Endothelial cell (in vitro differentiated cells): ENCODE data around the gene AGT. TPM values are rescaled to one million over a fixed set of nuclear protein-coding genes. Genes with fewer than 3 reads are reported as not detected.

Source experiments
- DNase-seq: peaks from one replicate; pipeline ENCODE4 v3.0.0; 2021; ENCODE audit warnings: low spot score
- H3K27ac Mint-ChIP-seq: one replicate; pipeline ENCODE4 v1.8.0; 2021; ENCODE audit warnings: mixed read lengths, inconsistent platforms; ENCODE audit not compliant: unreplicated experiment
- H3K27me3 Mint-ChIP-seq: one replicate; pipeline ENCODE4 v1.8.0; 2021; ENCODE audit warnings: mild to moderate bottlenecking, moderate library complexity, mixed read lengths, inconsistent platforms; ENCODE audit not compliant: unreplicated experiment
- H3K36me3 Mint-ChIP-seq: one replicate; pipeline ENCODE4 v1.8.0; 2021; ENCODE audit warnings: mild to moderate bottlenecking, low read depth, mixed read lengths, inconsistent platforms; ENCODE audit not compliant: unreplicated experiment
- H3K4me1 Mint-ChIP-seq: one replicate; pipeline ENCODE4 v1.8.0; 2021; ENCODE audit warnings: mild to moderate bottlenecking, mixed read lengths, inconsistent platforms; ENCODE audit not compliant: unreplicated experiment
- H3K4me3 Mint-ChIP-seq: one replicate; pipeline ENCODE4 v1.8.0; 2021; ENCODE audit warnings: mild to moderate bottlenecking, mixed read lengths, inconsistent platforms; ENCODE audit not compliant: unreplicated experiment
- H3K9me3 Mint-ChIP-seq: one replicate; pipeline ENCODE4 v1.8.0; 2021; ENCODE audit warnings: mixed read lengths, inconsistent platforms; ENCODE audit not compliant: unreplicated experiment
- total RNA-seq: library from RNA; stranded (reverse); fragmentation: NEBNext Ultra II Directional; extraction: Animal tissue kit (Norgen Biotek cat#: 25700); gene quantifications from one replicate; pipeline ENCODE4 v1.2.1, GENCODE V29; 2021; ENCODE audit not compliant: unreplicated experiment
- TF ChIP-seq, protein P1 (sequence below): fragments of 200-600 bp; sonication (generic); IDR thresholded peaks from one replicate; pipeline ENCODE4 v1.5.0; 2021; ENCODE audit warnings: antibody characterized with exemption; ENCODE audit not compliant: unreplicated experiment

Gene AGT
- total RNA-seq, 1 donor from 2014 or later: not detected

DNA sequence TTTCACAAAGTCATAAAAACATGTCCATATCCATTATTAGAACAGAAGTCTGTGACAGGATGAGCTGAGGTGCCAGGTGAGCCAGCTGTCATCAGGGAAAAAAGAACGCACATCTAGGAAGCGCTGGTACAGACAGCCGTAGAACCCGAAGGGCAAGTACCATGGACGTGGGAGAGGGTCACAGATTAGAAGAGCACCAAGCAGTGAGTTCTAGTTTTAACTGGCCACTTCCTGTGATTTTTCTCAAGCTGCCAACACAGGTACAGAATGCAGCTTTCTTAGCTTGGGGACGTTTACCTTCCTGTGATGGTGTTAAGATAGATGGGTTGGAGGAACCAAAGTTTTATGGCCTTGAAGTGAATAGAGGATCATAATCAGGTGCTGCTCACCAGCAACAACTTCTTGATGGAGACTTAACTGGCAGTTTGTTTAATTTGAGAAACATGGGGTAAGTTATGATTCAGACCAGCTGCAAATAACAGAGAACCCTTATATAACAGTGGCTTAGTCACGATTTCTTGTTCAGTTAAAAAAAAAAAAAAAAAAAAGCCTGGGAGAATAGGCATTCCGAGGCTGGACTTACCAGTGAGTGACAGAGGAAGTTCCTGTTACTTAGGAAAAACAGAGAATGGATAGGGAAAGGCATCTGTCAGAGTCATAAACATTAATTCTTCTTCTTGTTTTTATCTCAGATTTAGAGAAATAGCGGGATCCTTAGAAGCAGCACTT is 30.9 kb downstream of the AGT start:
- TF ChIP-seq, protein P1, sequence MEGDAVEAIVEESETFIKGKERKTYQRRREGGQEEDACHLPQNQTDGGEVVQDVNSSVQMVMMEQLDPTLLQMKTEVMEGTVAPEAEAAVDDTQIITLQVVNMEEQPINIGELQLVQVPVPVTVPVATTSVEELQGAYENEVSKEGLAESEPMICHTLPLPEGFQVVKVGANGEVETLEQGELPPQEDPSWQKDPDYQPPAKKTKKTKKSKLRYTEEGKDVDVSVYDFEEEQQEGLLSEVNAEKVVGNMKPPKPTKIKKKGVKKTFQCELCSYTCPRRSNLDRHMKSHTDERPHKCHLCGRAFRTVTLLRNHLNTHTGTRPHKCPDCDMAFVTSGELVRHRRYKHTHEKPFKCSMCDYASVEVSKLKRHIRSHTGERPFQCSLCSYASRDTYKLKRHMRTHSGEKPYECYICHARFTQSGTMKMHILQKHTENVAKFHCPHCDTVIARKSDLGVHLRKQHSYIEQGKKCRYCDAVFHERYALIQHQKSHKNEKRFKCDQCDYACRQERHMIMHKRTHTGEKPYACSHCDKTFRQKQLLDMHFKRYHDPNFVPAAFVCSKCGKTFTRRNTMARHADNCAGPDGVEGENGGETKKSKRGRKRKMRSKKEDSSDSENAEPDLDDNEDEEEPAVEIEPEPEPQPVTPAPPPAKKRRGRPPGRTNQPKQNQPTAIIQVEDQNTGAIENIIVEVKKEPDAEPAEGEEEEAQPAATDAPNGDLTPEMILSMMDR: no peak
- Mint-ChIP-seq H3K4me3 (no peak overlapping the region), H3K9me3 (no peaks in the 10 kb centered on the region), H3K36me3 (peaks cover 15% of the 10 kb centered on the region), H3K27me3 (no peaks in the 10 kb centered on the region), H3K27ac (peak overlapping the region; percentile 36), H3K4me1 (peaks cover 20% of the 10 kb centered on the region)
- DNase-seq: no peak

- H3K9me3 Mint-ChIP-seq: no peaks in the 10 kb centered on the region
- no peak for DNase-seq
- TF ChIP-seq, protein P1: no peak
- peaks cover 15% of the 10 kb centered on the region for H3K4me1 Mint-ChIP-seq
- no peaks in the 10 kb centered on the region for H3K27me3 Mint-ChIP-seq
- no peak overlapping the region for H3K4me3 Mint-ChIP-seq
- peaks cover 14% of the 10 kb centered on the region for H3K36me3 Mint-ChIP-seq
- H3K27ac Mint-ChIP-seq: no peak overlapping the region
These were observed 31.6 kb downstream of the AGT start for GRCh38 chr1:230682274-230682673.

- TF ChIP-seq, protein P1: no peak
- no peaks in the 10 kb centered on the region for H3K9me3 Mint-ChIP-seq
- H3K4me3 Mint-ChIP-seq: no peak overlapping the region
- DNase-seq: no peak
- peaks cover 17% of the 10 kb centered on the region for H3K36me3 Mint-ChIP-seq
- H3K4me1 Mint-ChIP-seq: peaks cover 13% of the 10 kb centered on the region
- no peaks in the 10 kb centered on the region for H3K27me3 Mint-ChIP-seq
- no peak overlapping the region for H3K27ac Mint-ChIP-seq
These were observed 32.3 kb downstream of the AGT start for GRCh38 chr1:230681599-230681998.

GRCh38 chr1:230680300-230681025 is 33.5 kb downstream of the AGT start:
- Mint-ChIP-seq H3K4me3 (no peak overlapping the region), H3K4me1 (peaks cover 13% of the 10 kb centered on the region), H3K27ac (no peak overlapping the region), H3K9me3 (no peaks in the 10 kb centered on the region), H3K36me3 (peaks cover 27% of the 10 kb centered on the region), H3K27me3 (no peaks in the 10 kb centered on the region)
- TF ChIP-seq, protein P1: no peak
- DNase-seq: no peak

- DNase-seq: no peak
- H3K4me1 Mint-ChIP-seq: peaks cover 13% of the 10 kb centered on the region
- H3K9me3 Mint-ChIP-seq: no peaks in the 10 kb centered on the region
- H3K36me3 Mint-ChIP-seq: peaks cover 22% of the 10 kb centered on the region
- TF ChIP-seq, protein P1: no peak
- no peak overlapping the region for H3K4me3 Mint-ChIP-seq
- H3K27me3 Mint-ChIP-seq: no peaks in the 10 kb centered on the region
- no peak overlapping the region for H3K27ac Mint-ChIP-seq
These were observed 34.1 kb downstream of the AGT start for GRCh38 chr1:230679825-230680224.
